Loucy (cell line): Measurements from ENCODE around the gene ORC4.

Experiments
- CTCF ChIP-seq: fragments of 200-600 bp; sonication (generic); conservative IDR thresholded peaks from 2 replicates; pipeline ENCODE4 v1.5.1; 2014; ENCODE audit warnings: mild to moderate bottlenecking, antibody characterized with exemption, low read length
- EZH2phosphoT487 ChIP-seq: fragments of 200-600 bp; IDR thresholded peaks from 2 replicates; pipeline ENCODE4 v1.6.1; 2018; ENCODE audit warnings: antibody characterized with exemption, mild to moderate bottlenecking, moderate library complexity, borderline replicate concordance

GRCh38 chr2:147884830-147885229, 135.7 kb downstream of the ORC4 start:
- TF ChIP-seq CTCF (no peak), EZH2phosphoT487 (no peak)
